OCI-M2 (cell line): ENCODE data around the gene ROCK2.

Source experiments
- DNase-seq: peaks from one replicate; lab custom pipeline; 2025; ENCODE audit not compliant: unreplicated experiment; lab: John Stamatoyannopoulos, UW

The ROCK2 gene

DNA sequence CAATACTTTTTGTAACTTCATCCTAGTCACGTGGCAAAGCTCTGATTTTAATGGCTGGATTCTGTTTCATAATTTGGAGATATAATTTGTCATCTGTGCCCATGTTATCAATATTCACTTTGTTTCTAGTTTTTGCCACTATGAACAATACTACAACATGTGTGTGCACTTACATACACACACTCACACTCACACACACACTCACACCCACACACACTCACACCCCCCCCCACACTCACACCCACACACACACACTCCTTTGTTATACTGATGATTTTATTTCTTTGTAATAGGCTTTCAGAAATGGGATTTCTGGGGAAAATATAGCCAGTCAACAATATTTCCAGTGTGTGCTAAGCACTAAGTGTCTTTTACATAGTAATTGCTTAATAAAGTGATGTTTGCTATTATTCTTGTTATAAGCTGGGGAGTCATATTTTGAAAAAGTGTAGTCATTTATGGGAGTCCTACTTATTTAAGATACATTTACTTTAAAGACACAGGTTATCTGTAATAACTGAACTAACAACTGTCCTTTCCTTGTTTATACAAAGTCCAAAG is 22.8 kb upstream of the ROCK2 start:
- no peak for DNase-seq

- DNase-seq: no peak
These were observed 21.9 kb upstream of the ROCK2 start for GRCh38 chr2:11366326-11366741.

DNA sequence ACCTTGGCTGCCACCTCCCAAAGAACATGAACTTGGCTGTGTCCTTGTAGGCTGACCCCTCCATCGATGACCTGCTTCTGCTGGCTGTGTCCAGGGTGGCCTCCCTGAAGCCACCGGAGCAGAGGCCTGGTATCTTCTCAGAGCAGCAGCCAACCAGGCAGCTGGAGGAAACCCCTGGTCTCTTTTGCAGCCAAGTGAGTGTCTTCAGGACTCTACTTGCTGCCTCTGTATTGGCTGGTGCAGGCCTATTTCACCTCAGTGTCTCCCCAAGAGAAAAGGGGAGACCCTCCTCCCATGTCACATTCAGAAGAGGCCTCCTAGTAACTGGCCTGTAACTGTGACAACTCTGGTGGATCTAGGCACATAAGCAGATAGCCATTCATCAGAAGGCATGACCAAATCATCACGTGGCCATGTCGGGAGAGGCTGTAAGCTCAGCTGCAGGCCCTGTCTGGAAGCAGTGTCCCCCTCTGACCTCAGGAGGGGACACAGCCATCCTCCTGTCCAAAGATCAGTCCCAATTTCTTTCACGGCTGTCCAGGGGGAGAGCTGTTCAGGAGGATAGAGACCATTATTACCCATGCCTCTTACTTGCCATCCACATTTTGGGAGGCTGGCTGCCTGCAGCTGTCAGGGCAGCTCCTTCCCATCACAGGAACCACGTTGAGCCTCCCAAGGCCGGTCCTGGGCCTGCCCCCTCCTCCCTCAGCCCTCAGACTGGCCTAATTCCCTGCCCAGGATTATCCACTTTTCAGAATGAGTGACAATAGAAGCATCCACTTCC is 20.9 kb upstream of the ROCK2 start:
- no peak for DNase-seq

- DNase-seq: no peak
These were observed 20.1 kb upstream of the ROCK2 start for GRCh38 chr2:11364565-11364887.

- DNase-seq: no peak
These were observed 19.6 kb upstream of the ROCK2 start for GRCh38 chr2:11363868-11364564.

DNA sequence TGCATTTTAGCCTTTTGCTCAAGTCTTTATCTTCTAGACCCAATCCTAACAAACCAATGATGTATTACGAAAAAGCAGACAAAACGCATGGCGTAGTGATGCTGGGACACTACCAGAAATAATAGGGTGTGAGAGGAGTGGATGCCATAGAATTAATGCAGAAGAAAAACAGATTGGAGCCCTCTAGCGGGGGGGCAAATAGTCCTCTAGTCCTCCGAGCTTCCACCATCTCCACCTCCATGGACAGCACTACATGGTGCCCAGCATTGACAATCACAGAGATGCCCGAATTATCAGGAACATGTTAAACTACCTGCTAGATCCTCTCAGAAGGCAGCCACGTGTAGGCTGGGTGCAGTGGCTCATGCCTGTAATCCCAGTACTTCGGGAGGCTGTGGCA is 15.4 kb upstream of the ROCK2 start:
- no peak for DNase-seq

- DNase-seq: no peak
These were observed 13.1 kb upstream of the ROCK2 start for GRCh38 chr2:11357428-11357972.

- DNase-seq: no peak
These were observed 12.3 kb upstream of the ROCK2 start for GRCh38 chr2:11356764-11357163.

- no peak for DNase-seq
These were observed 11.0 kb upstream of the ROCK2 start for GRCh38 chr2:11355194-11356053.

DNA sequence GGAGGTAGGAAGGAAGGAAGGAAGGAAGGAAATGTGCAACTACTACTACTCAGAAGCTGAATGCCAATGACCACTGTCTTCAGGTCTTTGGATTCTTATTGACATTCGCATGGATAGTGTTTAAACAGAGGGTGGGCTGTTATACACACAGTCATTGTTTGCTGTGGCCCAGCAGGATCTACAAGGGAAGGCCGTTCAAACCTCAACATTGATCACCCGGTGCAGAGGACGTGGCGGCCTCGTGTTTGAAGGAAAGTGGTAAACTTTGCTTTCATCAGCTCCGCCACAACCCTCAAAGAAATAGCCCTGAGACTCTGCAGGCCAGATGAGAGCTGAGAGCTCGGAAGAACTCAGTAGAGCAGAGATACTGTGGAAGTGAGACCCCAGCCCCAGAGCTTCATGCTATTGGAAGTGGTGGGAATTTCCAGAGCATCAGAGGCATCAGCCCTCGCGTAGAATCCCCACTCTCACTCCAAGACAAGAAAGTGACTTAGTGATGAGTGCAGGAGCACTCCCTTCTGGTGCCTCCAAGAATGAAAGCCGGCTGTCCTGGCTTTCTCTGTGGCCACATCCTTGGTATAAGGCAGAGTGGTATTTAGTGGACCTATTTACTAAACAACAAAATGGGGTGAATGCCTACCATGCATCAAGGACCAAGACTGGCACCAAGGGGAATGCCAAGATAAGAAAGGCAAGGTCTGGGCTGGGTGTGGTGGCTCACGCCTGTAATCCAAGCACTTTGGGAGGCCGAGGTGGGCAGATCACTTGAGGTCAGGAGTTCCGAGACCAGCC is 10.1 kb upstream of the ROCK2 start:
- no peak for DNase-seq

DNA sequence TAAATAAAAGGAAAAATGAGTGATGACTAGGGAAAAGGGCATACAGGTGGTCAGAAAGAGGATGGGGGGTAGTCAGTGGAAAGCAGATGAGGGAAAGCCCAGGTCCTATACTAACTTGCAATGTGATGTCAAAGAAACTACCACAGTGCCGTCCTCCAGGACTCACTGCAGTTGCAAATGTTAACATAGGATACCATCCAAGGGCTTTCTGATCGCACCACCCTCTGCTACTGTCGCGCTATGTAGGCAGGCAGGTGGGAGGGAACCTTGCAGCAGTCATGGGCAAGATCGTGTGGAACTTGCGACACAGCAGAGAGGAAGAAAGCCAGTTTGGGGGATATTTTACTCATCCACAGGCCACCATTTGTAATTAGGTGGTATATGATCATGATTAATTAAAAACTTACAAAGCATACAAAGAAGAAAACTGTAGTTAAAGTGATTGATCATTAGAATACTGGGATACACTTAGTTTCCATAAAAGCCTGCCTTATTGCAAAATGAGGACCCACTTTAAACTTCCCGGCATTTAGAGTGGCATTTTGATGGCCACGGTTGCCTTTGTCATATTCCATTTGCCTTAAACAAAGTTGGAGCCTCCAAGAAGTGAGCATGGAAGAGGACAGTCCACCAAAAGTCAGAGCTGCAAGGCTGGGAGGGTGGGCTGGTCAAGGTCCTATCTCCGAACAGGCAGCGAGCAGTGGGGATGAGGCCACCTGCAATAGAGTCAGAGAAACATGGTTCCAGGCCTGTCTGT is 8.5 kb upstream of the ROCK2 start:
- DNase-seq: no peak

DNA sequence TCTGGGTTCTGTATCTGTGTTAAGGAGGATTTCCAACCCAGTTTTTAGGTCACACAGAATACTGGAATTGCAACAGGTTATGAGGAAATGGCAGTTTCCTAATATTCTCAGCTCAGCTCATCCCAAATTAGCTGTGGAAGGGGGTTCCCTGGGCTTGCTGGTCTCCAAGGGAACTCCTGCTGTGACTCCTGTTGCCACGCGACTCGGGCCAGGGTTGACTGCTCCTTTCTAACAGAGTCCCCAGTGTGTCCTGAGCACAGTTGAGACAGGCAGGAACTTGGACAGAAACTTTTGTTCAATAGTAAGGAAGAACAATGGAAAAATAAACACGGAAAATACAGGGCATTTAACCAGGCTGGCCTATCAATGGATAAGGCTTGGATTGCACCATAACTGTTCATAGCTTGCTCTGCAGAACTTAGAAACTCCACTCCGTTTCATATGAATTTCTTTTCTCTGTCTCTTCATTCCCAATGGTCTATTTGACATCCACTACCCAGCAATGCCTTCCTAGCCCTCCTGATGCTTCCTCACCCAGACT is 3.8 kb upstream of the ROCK2 start:
- no peak for DNase-seq

- DNase-seq: no peak
These were observed 3.0 kb upstream of the ROCK2 start for GRCh38 chr2:11347403-11347959.

- no peak for DNase-seq
These were observed 1.6 kb upstream of the ROCK2 start for GRCh38 chr2:11346023-11346482.

DNA sequence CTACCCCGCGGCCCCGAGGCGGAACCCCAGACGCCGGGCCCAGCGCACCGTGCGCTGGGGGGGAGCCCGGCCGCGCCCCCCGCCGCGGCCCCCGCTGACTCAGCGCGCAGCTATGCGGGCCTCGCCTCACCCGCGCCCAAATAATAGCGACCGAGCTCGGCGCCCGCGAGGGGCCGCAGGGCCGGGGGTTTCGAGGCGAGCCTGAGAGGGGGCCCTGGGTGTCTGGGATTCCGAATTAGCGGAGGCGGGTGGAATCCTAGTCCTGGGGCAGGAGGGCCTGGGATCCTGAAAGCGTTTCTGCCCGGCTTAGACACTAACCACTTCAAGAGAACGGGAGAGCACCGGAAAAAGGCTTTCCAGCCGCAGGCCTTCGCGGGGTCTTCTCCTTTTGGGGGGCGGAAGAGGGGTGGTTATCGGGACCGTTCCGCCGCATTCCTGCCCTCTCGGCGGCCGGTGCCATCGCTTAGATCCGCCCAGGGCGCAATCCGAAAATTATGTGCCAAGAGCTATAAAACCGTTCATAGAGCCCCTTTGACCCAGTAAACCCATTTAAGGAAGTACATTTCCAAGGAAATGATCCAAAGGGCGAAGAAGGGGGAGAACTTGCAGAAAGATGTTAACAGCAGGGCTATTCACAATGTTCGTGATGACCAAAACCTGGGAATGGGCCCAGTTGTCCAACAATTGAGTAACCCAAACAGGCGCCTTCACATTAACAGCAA is 681 bp upstream of the ROCK2 start:
- no peak for DNase-seq

- no peak for DNase-seq
These were observed 640 bp downstream of the ROCK2 start for GRCh38 chr2:11343650-11344341.

- DNase-seq: no peak
These were observed 1.1 kb downstream of the ROCK2 start for GRCh38 chr2:11343368-11343649.
